Hepatocyte (in vitro differentiated cells): ENCODE measurements around the gene FEZ2. TPM values are rescaled to one million over a fixed set of nuclear protein-coding genes. Genes with fewer than 3 reads are reported as not detected.
A peak's percentile ranks its signal among the peaks of the same experiment; 100 is the strongest.

Experiments used
- DNase-seq: peaks from one replicate; pipeline ENCODE4 v3.0.0-alpha.2; 2016; ENCODE audit warnings: low spot score
- H2AFZ ChIP-seq: fragments of 200-600 bp; sonication (generic); 2 replicates; pipeline ENCODE4 v1.6.0; 2016; ENCODE audit warnings: antibody characterized with exemption, mild to moderate bottlenecking
- H3K27ac ChIP-seq: fragments of 200-600 bp; sonication (generic); 2 replicates; pipeline ENCODE4 v1.5.1; 2016; ENCODE audit warnings: mild to moderate bottlenecking
- H3K27me3 ChIP-seq: fragments of 200-600 bp; sonication (generic); 2 replicates; pipeline ENCODE4 v1.6.1; 2016
- H3K36me3 ChIP-seq: fragments of 200-600 bp; sonication (generic); replicated peaks from 2 replicates; pipeline ENCODE4 v1.5.1; 2016; ENCODE audit warnings: low read depth; ENCODE audit not compliant: insufficient read depth
- H3K4me1 ChIP-seq: fragments of 200-600 bp; sonication (generic); 2 replicates; pipeline ENCODE4 v1.5.1; 2016; ENCODE audit warnings: mild to moderate bottlenecking, moderate library complexity; ENCODE audit not compliant: insufficient read depth
- H3K4me2 ChIP-seq: fragments of 200-600 bp; sonication (generic); 2 replicates; pipeline ENCODE4 v1.6.0; 2016
- H3K4me3 ChIP-seq: fragments of 200-600 bp; sonication (generic); 2 replicates; pipeline ENCODE4 v1.5.1; 2016; ENCODE audit warnings: mild to moderate bottlenecking
- H3K79me2 ChIP-seq: fragments of 200-600 bp; sonication (generic); 2 replicates; pipeline ENCODE4 v1.6.0; 2017; ENCODE audit warnings: mild to moderate bottlenecking
- H3K9me2 ChIP-seq: fragments of 200-600 bp; sonication (generic); replicated peaks from 2 replicates; pipeline ENCODE4 v1.6.0; 2017; ENCODE audit warnings: mild to moderate bottlenecking; ENCODE audit not compliant: insufficient read depth
- H3K9me3 ChIP-seq: fragments of 200-600 bp; sonication (generic); 2 replicates; pipeline ENCODE4 v1.5.1; 2016; ENCODE audit warnings: low read depth, mild to moderate bottlenecking
- H4K20me1 ChIP-seq: fragments of 200-600 bp; sonication (generic); 2 replicates; pipeline ENCODE4 v1.6.0; 2016; ENCODE audit warnings: mild to moderate bottlenecking; ENCODE audit not compliant: insufficient read depth, poor library complexity, severe bottlenecking
- CTCF ChIP-seq: fragments of 200-600 bp; sonication (generic); IDR thresholded peaks from 2 replicates; pipeline ENCODE4 v1.5.1; 2016; ENCODE audit warnings: antibody characterized with exemption, mild to moderate bottlenecking; ENCODE audit not compliant: poor library complexity
- EZH2 ChIP-seq: fragments of 200-600 bp; sonication (generic); IDR thresholded peaks from 2 replicates; pipeline ENCODE4 v1.6.1; 2016; ENCODE audit warnings: antibody characterized with exemption, mild to moderate bottlenecking, borderline replicate concordance
- EZH2phosphoT487 ChIP-seq: fragments of 200-600 bp; sonication (generic); IDR thresholded peaks from one replicate; pipeline ENCODE4 v1.6.1; 2018; ENCODE audit warnings: antibody characterized with exemption, mild to moderate bottlenecking, low read depth, moderate library complexity; ENCODE audit not compliant: unreplicated experiment, severe bottlenecking
- WGBS: methylation state at CpG from one replicate; pipeline ENCODE4 v1.1.6; 2016; ENCODE audit warnings: low lambda C conversion rate; ENCODE audit errors: missing lambda C conversion rate; 5-methylcytosine and 5-hydroxymethylcytosine counted together
- polyA plus RNA-seq: library from polyadenylated mRNA; unstranded; fragments of >200 nt; fragmentation: Nextera tagmentation; extraction: Ambion mirVana; gene quantifications from 2 replicates; pipeline ENCODE4 v1.2.1, GENCODE V29; 2016
- total RNA-seq: library from RNA; depleted of rRNA; stranded (reverse); fragments of >200 nt; gene quantifications from 2 replicates; pipeline ENCODE4 v1.2.3, GENCODE V29; 2014

FEZ2 gene
- total and polyA plus RNA-seq, 2 experiments from 2014 or later = 14.5 to 45.2 TPM

- Histone ChIP-seq H3K9me2 (no peaks in the 10 kb centered on the region), H3K27ac (peak overlapping the region; percentile 62), H3K4me3 (no peak overlapping the region), H3K79me2 (no peaks in the 10 kb centered on the region), H4K20me1 (no peaks in the 10 kb centered on the region), H3K36me3 (no peaks in the 10 kb centered on the region), H3K27me3 (no peaks in the 10 kb centered on the region), H3K4me1 (peaks cover 5% of the 10 kb centered on the region), H3K9me3 (no peaks in the 10 kb centered on the region), H2AFZ (no peak overlapping the region), H3K4me2 (peak overlapping the region; percentile 35)
- 57% methylated on average over 7 of the region's 9 CpGs for WGBS
- TF ChIP-seq EZH2 (no peak), EZH2phosphoT487 (no peak), CTCF (no peak)
- peak; percentile 21 for DNase-seq
Measured at GRCh38 chr2:36511858-36512603, 85.9 kb downstream of the FEZ2 start.

- H2AFZ ChIP-seq = no peak overlapping the region
- H3K9me3 ChIP-seq = no peaks in the 10 kb centered on the region
- H3K79me2 ChIP-seq = no peaks in the 10 kb centered on the region
- no peak for DNase-seq
- TF ChIP-seq EZH2phosphoT487 = no peak
- TF ChIP-seq EZH2 = no peak
- TF ChIP-seq CTCF = no peak
- 95% methylated on average over 6 of the region's 6 CpGs for WGBS
- no peaks in the 10 kb centered on the region for H3K36me3 ChIP-seq
- no peaks in the 10 kb centered on the region for H4K20me1 ChIP-seq
- H3K27me3 ChIP-seq = no peaks in the 10 kb centered on the region
- no peak overlapping the region for H3K27ac ChIP-seq
- H3K9me2 ChIP-seq = no peaks in the 10 kb centered on the region
- no peak overlapping the region for H3K4me3 ChIP-seq
- H3K4me1 ChIP-seq = peaks cover 9% of the 10 kb centered on the region
- H3K4me2 ChIP-seq = no peak overlapping the region
Measured at GRCh38 chr2:36509075-36509474, 88.9 kb downstream of the FEZ2 start.

GRCh38 chr2:36507408-36507812, 90.6 kb downstream of the FEZ2 start:
- no peak overlapping the region for H2AFZ ChIP-seq
- H4K20me1 ChIP-seq = no peaks in the 10 kb centered on the region
- H3K9me2 ChIP-seq = no peaks in the 10 kb centered on the region
- H3K4me3 ChIP-seq = no peak overlapping the region
- no peak overlapping the region for H3K4me2 ChIP-seq
- DNase-seq = peak; percentile 66
- peak; percentile 67 for TF ChIP-seq CTCF
- no peak for TF ChIP-seq EZH2phosphoT487
- no peak for TF ChIP-seq EZH2
- H3K36me3 ChIP-seq = no peaks in the 10 kb centered on the region
- no peaks in the 10 kb centered on the region for H3K9me3 ChIP-seq
- H3K4me1 ChIP-seq = peaks cover 7% of the 10 kb centered on the region
- no peaks in the 10 kb centered on the region for H3K27me3 ChIP-seq
- no peak overlapping the region for H3K27ac ChIP-seq
- H3K79me2 ChIP-seq = no peaks in the 10 kb centered on the region

Other genes starting within 250 kb of the FEZ2 start
- 40.8 and 49.0 TPM in 2 replicates for gene CRIM1, start 242.4 kb downstream of the FEZ2 start, total RNA-seq
- gene CRIM1, start 242.4 kb downstream of the FEZ2 start, polyA plus RNA-seq = 19.1 and 23.0 TPM in 2 replicates
- 0.33 and 0.76 TPM in 2 replicates for gene VIT, start 98.5 kb upstream of the FEZ2 start, total RNA-seq
- 0.25 and 1.5 TPM in 2 replicates for gene VIT, start 98.5 kb upstream of the FEZ2 start, polyA plus RNA-seq